GM12875 (cell line): ENCODE data around the gene UBA5.

Source experiments
- H3K4me3 ChIP-seq: one replicate; pipeline ENCODE4 v1.5.1; 2011; ENCODE audit warnings: low read depth, low read length, control low read depth
- TF ChIP-seq, protein P1 (sequence below): IDR thresholded peaks from 2 replicates; pipeline ENCODE4 v1.5.1; 2011; ENCODE audit warnings: low read depth, mild to moderate bottlenecking, control low read depth, inconsistent platforms, low read length, moderate library complexity, borderline replicate concordance; ENCODE audit not compliant: insufficient read depth

Gene UBA5

DNA sequence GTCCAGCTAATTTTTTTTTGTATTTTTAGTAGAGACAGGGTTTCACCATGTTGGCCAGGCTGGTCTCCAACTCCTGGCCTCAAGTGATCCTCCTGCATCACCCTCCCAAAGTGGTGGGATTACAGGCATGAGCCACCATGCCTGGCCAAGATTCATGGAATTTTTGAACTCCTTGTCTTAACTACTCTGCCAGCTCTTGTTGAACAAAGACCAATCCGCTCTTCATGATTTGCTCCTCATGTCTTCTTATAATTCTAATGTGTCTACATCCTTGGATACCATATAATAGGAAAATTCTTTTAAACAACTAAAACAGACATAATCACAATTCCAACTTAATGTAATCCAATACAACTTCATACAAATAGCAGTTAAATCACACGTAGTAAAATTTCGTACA, 21.3 kb downstream of the UBA5 start:
- TF ChIP-seq, protein P1, sequence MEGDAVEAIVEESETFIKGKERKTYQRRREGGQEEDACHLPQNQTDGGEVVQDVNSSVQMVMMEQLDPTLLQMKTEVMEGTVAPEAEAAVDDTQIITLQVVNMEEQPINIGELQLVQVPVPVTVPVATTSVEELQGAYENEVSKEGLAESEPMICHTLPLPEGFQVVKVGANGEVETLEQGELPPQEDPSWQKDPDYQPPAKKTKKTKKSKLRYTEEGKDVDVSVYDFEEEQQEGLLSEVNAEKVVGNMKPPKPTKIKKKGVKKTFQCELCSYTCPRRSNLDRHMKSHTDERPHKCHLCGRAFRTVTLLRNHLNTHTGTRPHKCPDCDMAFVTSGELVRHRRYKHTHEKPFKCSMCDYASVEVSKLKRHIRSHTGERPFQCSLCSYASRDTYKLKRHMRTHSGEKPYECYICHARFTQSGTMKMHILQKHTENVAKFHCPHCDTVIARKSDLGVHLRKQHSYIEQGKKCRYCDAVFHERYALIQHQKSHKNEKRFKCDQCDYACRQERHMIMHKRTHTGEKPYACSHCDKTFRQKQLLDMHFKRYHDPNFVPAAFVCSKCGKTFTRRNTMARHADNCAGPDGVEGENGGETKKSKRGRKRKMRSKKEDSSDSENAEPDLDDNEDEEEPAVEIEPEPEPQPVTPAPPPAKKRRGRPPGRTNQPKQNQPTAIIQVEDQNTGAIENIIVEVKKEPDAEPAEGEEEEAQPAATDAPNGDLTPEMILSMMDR, result no peak
- no peak overlapping the region for H3K4me3 ChIP-seq

DNA sequence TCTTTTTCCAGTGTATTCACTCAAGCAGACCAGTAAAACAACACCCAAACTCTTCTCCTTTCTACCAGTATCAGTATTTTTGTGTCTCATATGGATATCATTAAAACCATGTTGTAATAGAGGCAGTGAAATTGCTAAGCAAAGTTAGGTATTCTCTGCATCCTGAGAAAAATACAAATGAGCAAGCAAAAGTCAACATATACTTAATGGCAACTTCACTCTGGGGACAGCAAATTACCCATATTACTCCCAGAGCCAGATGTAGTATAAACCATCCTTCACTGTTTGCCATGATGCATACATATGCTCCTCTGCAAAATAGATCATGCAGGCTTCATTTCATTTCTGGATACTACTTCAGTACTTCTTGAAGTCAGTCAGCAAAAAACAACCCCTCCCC, 22.1 kb downstream of the UBA5 start:
- no peak overlapping the region for H3K4me3 ChIP-seq

DNA sequence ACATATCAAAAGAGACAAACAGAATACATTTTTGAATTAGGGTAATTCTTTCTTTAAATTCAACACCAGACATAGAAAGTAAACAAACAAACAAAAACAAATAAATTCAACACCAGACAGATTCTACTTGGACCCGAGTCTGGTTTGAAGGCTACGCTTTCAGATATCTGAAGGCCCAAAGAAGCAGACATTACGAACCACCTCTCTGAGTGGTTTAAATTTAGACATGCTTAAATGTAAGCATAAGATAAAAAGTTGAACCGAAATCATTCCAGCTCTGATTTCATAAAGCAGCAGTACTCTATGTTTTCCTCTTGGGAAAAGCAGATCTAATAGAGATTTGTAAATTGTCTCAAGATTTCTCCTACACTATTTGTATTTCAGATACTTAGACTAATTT, 29.9 kb downstream of the UBA5 start:
- TF ChIP-seq, protein P1, result no peak
- H3K4me3 ChIP-seq, result no peak overlapping the region

More for the DNA sequence above, 22.1 kb downstream of the UBA5 start:
- TF ChIP-seq, protein P1, result no peak

DNA sequence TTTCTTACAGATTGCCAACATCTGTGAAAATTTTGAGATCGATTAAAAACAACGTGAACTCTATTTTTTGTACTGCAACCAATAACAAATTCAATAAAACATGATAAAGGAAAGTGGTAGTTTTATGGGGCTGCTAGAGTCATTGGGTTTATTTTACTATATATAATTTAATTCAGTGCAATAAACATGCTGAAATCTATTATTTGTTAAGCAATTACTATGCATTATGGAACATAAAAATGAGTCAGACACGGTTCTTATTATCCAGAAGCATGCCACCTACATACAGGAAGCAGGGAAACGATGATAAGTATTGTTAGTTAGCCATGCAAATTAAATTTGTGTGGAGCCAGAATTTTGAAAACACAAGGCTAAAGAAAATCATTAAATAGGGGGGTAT, 34.9 kb downstream of the UBA5 start:
- no peak overlapping the region for H3K4me3 ChIP-seq
- TF ChIP-seq, protein P1, result no peak

DNA sequence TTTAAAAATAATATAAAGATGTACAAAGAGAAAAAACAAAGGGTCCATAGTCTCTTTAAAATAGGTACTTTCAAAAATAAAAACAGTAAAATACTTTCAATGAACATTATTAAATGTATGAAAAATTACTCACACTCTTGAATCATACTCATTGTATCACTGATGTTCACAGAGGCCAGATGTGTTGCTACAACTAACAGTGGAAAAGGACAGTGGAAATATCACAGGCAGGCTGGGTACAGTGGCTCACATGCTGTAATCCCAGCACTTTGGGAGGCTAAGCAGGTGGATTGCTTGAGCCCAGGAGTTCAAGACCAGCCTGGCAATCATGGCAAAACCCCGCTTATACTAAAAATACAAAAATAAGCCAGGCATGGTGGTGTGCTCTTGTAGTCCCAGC, 35.3 kb downstream of the UBA5 start:
- TF ChIP-seq, protein P1, result no peak

DNA sequence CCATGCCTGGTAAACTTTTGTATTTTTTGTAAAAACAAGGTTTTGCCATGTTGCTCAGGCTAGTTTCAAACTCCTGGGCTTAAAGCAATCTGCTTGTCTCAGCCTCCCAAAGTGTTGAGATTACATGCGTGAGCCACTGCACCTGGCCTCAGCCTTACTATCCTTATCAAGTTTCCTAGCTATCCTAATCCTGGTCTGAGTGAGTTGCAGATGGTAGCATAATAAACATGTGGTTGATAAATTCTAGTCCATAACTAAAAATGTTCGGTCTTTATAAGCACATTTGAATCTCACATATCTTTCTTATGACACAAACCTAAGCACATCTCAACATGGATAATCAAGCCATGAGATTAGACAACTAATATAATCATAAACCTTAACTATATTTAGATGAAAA, 43.6 kb downstream of the UBA5 start:
- TF ChIP-seq, protein P1, result no peak

More for the DNA sequence above, 35.3 kb downstream of the UBA5 start:
- no peak overlapping the region for H3K4me3 ChIP-seq

DNA sequence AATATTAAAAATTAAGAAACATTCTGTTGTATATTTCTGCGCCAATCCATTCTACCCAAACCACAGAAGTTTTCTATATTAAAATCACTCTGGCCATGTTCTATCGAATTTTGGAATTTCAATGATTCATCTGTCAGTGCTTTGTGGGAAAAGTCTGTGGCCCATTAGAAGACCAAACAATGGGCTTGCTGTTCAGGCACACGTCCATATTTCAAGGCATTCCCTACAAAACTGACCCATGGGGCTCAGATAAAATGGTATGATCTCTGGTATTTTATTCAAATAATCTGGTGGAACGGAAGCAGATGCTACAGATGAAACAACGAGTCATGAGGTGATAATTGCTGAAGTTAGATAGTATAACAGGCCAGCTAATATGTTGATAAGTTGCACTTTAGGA, 49.6 kb downstream of the UBA5 start:
- H3K4me3 ChIP-seq, result no peak overlapping the region
- TF ChIP-seq, protein P1, result no peak

More for the DNA sequence above, 43.6 kb downstream of the UBA5 start:
- H3K4me3 ChIP-seq, result no peak overlapping the region
